PFSK-1 (cell line): Measurements from ENCODE around the gene C1QL3.

Source experiments
- POLR2AphosphoS5 ChIP-seq: IDR thresholded peaks from 2 replicates; pipeline ENCODE4 v1.6.1; 2012; ENCODE audit warnings: low read depth, mild to moderate bottlenecking, control low read depth, low read length, moderate library complexity
- SIN3A ChIP-seq: IDR thresholded peaks from 2 replicates; pipeline ENCODE4 v1.6.1; 2012; ENCODE audit warnings: mild to moderate bottlenecking, low read length, moderate library complexity, borderline replicate concordance; ENCODE audit not compliant: insufficient read depth
- TAF1 ChIP-seq: IDR thresholded peaks from 2 replicates; pipeline ENCODE4 v1.6.1; 2012; ENCODE audit warnings: low read length, control low read depth, borderline replicate concordance; ENCODE audit not compliant: insufficient read depth
- TF ChIP-seq, protein P1 (sequence below), 2 experiments: IDR thresholded peaks; 2 replicates each; pipeline versions ENCODE4 v1.6.1 to v1.8.0; 2011 to 2012; ENCODE audit warnings: low read depth in 2 of 2, low read length in 2 of 2, control low read depth in 1 of 2, inconsistent platforms in 1 of 2, mild to moderate bottlenecking in 1 of 2, moderate library complexity in 1 of 2; ENCODE audit not compliant: insufficient read depth in 1 of 2

DNA sequence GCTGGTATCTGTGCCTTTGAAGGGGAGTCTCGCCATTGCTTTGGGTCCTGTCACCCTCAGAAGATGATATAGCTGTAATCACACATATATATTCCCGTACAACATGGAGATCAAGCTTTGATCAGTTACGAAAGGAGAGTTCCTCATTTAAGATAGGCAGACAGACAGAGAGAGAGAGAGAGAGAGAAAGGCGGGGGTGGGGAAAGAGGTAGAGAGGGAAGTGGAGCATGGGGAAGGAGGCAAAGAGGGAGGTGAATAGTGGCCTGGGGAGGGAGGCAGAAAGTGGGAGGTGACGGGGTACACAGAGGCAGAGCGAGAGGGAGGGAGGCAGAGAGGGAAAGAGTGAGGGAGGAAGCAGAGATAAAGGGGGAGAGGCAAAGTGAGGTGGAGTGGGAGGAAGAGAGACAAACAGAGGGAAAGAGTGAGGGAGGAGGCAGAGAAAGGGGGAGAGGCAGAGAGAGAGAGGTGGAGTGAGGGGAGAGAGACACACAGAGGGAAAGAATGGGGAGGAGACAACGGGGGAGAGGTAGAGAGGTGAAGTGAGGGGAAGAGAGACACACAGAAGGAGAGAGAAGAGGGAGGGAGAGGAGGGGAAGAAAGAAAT, 44.6 kb upstream of the C1QL3 start:
- TF ChIP-seq TAF1, result no peak
- no peak for TF ChIP-seq POLR2AphosphoS5
- TF ChIP-seq, protein P1, sequence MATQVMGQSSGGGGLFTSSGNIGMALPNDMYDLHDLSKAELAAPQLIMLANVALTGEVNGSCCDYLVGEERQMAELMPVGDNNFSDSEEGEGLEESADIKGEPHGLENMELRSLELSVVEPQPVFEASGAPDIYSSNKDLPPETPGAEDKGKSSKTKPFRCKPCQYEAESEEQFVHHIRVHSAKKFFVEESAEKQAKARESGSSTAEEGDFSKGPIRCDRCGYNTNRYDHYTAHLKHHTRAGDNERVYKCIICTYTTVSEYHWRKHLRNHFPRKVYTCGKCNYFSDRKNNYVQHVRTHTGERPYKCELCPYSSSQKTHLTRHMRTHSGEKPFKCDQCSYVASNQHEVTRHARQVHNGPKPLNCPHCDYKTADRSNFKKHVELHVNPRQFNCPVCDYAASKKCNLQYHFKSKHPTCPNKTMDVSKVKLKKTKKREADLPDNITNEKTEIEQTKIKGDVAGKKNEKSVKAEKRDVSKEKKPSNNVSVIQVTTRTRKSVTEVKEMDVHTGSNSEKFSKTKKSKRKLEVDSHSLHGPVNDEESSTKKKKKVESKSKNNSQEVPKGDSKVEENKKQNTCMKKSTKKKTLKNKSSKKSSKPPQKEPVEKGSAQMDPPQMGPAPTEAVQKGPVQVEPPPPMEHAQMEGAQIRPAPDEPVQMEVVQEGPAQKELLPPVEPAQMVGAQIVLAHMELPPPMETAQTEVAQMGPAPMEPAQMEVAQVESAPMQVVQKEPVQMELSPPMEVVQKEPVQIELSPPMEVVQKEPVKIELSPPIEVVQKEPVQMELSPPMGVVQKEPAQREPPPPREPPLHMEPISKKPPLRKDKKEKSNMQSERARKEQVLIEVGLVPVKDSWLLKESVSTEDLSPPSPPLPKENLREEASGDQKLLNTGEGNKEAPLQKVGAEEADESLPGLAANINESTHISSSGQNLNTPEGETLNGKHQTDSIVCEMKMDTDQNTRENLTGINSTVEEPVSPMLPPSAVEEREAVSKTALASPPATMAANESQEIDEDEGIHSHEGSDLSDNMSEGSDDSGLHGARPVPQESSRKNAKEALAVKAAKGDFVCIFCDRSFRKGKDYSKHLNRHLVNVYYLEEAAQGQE (IDR thresholded peaks at IDR 0.05; ENCODE audit: insufficient read depth in 1 of 2, low read depth in 2 of 2, low read length in 2 of 2), result no peak
- no peak for TF ChIP-seq SIN3A
